GM19468 (cell line): ENCODE results near the gene CTSZ.
"Not testable (repeated sequence)": the region's sequence is repeated elsewhere in the genome, so short reads cannot be mapped to it uniquely, and the experiment has no call there.

ENCODE experiments used
- ATAC-seq: cut with Tn5 transposase; IDR thresholded peaks from one replicate; pipeline ENCODE4 v1.9.1; 2021; ENCODE audit warnings: mild to moderate bottlenecking, moderate library complexity, moderate number of reproducible peaks; ENCODE audit not compliant: unreplicated experiment; ENCODE audit errors: extremely low read depth

The CTSZ gene

DNA sequence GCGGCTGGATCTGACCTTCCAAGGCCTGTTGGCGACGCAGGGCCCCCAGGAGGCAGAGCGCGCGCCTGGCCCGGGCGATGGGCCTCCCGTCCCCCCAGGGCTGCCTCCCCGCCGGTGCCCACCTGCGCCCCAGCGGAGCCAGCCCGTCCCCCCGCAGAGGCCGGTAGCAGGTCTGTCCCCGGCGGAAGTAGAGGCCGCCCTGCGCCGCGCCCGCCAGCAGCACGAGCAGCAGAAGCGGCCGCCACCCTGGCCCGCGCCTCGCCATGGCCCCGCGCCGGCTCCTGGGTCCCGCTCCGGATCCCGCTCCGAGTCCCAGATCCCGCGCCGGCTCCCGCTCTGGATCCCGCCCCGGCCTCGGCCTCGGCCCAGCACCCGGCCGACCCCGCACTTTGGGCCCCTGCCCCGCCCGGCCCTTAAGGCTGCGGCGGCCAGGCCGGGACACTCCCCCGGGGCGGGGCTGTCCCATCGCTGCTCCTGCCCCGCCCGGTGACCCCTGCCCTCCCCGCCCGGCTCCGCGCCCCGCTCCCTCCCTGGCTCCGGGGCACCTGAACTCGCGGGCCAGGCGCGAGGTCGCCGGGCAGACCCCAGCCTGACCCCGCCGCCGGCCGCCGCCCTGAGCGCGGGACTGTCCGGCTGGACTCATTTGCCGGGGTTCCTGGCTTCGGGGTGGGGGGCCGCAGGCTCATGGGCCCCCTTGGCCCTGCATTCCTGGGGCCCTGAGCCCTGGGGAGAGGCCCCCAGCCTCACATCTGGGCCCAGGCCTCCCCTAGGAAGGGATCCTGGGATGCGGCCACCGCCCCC, at the start of gene CTSZ:
Gene CTSZ (minus strand): TSS at position 391 of the 801 bp plus-strand sequence. CDS start 126 bp downstream, at position 265.
- no peak for ATAC-seq

DNA sequence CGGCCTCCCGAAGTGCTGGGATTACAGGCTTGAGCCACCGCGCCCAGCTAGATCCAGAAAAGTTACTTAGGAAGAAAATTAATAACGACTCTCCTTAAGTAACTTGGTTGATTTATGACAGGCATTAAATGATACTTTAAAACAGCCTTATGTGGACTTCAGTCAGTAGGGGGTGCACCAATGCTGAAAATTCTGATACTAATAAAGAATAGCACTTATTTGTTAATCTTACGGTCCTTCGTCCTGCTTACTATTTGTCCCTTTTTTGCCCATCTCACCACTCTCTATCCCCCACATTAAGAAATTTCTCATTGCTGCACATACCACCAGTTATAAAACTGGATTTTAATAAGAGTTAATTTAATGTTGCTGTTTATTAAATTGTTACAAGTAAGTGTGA, 48.2 kb upstream of the CTSZ start:
- no peak for ATAC-seq

DNA sequence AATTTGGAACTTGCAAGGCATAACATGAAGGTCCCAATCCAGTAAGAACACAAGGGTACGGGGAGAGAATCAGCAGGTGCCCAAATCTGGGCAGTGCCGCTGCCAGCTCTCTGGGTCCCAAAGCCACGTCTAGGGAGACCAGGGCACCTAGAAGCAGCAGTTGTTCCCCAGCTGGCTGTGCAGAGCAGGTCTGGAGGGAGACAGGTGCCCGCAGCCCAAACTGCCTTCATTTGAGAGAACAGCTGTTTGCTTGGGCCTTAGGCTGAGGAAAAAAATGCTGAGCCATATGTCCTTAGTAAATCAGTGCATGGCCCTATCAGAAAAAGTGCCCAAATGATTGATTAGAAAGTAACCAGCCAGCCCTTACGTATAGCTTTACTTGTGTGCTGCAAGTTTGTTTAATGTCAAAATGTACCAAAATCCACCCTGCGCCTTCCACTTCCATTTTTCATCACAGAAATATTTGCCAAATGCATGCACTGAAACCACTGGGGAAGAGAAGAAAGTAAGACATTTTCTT, 44.7 kb upstream of the CTSZ start:
- ATAC-seq: no peak

DNA sequence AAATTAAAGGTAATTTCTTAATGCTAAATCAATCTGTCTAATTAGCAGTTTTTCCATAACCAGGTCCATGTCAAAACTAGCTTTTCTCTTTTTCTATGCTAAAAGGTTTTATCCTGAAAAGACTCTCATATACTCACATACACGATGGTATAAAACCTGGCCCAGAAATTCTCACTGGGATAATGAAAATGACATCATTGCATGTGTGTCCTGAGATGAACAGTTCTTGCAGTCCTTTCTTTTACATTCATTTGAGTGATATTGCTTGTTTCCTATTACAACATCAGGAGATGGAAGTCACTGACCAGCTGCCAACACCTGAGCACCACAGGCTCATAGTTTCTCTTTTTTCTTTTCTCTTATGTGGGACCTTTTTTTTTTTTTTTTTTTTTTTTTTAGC, 43.4 kb upstream of the CTSZ start:
- ATAC-seq: no peak

DNA sequence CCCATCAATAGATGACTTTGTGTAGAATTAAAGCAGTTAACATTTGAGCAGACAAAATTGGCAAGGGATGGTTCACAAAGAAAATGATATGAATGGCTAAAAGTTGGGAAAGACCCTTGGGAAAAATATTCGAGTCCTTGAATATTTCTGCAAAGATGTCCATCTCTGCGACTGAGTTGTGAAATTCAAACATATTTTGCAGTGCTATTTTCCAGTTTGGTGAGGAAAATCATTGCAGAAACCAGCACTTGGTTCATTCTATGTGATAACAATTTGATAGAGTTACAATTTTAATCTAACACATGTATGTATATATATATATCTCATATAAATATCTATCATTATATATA, 41.6 kb upstream of the CTSZ start:
- ATAC-seq: no peak

DNA sequence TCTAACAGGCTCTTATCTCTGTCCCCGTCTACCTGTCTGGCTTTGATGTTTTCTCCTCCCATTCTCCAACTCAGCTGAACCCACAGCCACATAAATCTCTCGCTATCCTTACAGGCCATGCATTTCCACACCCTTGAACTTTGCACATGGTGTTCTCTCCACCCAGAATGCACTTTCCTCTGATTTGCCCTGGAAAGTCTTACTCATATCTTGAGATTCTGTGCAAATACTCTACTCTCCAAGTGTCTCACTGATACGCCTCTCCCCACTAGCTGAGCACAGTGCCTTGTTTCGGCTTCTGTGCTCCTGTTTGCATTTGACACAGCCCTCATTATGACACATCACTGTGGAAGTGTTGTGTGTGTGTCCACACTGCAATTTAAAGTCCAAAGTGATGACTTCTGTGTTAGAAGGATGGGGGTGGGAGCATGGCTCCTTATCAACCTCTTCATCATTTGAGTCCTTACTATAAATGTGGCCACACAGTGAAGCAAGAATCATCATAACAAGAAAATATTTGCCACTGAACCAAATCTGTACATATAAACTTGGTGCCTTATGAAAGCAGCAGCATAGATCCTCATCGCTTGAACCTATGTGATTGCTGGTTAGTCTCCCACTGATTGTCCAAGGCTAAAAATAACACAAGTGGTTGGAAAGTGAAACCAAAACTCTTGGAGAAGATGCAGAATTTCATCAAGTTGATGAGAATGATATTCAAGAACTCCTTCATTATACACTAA, 41.1 kb upstream of the CTSZ start:
- no peak for ATAC-seq

DNA sequence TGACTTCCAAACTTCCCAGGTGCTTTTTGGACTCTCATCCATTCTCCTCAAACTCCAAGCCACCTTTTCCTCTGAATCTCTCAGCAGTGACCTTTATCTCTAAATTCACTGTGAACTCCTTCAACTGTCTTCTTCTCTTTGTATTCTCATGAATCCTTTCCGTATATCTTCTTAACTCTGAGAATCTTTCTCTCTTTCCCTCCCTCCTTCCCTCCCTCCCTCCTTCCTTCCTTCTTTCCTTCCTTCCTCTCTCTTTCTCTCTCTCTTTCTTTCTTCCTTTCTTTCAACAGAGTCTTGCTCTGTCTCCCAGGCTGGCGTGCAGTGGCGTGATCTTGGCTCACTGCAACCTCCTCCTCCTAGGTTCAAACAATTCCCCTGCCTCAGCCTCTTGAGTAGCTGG, 39.8 kb upstream of the CTSZ start:
- ATAC-seq: no peak

DNA sequence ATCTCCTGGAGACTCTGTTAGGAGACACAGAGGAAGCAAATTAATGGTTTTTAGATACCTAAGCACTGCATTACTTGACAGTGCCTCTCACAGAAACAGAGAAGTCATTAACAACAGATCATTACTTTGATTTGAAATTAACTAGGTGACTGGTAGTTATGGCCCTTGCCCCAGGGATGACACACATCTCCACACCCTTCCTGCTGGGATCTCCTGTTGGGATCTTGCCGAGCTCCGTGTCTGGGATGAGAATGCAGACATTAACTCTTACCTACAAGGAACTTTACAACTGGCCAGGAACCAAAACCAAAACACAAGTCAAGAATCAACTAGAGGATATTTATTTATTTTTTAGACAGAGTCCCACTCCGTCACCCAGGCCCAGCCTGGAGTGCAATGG, 37.7 kb upstream of the CTSZ start:
- no peak for ATAC-seq

DNA sequence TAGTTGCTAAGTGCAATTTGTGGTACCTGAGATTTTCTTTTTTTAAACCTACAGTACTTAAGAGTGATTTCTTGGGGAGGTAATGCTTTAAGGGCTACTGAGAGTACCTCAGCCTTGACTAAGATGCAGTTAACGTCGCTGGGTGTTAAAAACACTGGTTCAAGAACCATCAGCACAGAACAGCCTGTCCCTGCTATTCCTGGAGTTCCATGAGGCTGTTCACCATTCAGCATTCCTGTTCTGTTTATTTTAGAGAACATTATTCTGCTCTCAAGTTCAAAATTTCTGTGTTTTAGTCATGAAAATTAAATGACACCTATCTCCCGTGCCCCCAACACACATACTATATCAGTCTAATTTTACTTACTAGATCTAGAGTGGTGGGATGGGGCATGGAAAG, 37.2 kb upstream of the CTSZ start:
- ATAC-seq: no peak

DNA sequence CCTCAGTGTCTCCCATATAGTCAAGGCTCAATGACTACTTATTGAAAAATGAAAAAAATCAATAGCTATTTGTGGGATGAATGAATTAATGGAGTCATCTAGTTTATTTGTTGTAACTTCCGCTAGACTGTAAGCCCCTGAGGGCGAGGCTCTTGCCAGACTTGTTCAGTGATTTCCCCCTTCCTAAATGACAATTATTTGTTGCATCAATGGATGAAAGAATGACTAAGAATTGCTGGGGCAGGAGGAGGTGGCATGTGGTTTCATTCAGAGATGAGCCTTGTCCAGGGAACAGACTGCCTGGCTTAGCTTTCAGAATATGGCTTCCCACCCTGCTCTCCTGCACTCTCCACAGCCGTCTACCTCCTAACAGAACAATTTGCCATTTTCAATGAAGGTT, 36.6 kb upstream of the CTSZ start:
- ATAC-seq: no peak

DNA sequence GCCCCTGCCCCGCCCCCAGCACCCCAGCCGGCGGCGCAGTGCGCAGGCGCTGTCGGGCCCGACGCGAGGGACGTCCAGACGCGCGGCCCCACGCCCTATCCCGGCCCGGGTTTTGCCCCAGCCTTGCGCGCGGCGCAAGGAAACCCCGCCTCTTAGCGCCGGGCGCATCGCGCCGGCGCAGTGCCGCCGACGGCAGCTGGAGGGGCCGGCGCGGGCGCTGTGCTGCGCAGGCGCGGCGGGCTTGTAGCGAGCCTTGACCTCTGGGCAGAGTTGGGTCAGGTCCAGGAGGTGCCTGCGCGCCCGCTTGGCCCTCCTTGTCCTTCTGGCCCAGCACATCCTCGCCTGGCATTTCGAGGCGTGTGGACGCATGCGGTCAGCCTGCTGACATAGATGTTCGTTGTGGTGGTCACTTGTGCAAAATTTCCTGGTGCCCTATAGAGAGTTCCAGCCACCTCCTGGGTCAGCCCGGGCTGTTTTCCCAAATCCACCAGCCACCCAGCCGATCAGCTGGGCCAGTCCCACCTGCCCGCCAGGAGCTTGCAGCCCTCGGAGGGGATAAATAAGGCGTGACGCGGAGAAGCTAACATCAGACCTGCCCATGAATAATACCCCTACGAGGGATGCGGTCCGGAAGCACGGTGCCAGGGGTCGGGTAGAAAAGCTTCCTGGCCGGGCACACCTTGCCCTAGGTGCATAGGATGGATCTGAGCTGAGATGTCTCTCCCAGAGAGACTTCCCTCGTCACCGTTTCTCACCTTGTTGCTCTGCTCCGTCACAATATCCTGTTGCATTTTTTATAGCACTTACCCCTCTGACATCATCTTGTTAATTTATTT, 36.0 kb upstream of the CTSZ start:
- ATAC-seq: peak; percentile 90

DNA sequence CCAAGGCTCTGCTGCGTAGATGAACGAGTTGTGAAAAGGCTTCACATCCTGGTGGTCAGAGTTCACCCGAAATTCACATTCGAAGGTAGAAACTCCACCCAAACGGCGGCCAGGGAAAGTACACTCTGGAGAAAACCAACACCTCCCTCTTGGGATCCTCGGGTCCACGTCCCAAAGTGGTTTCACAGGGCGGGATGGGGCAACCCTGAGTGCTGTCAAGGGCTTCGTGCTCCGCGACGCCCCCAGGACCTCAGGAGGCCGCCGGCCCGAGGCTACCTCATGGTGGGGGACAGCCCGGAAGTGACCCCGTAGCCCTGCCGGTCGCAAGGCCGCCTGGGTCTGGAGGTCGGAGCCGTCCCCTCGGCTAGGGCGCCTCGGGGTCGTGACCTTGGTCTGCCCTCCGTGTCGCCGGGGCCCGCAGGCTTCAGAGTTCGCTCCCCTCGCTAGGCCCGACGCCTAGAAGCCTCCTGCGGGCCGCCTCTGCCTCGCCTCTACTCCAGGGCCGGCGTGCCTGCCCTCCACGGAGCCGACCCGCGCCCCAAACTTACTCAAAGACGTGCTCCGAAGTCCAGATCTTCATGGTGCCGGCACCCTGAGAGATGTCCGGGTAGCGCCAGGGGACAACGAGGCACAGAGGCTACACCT, 35.2 kb upstream of the CTSZ start, which contains the start of gene PRELID3B:
Gene PRELID3B (minus strand): TSS at position 636 of the 645 bp plus-strand sequence. CDS start 56 bp downstream, at position 580.
- ATAC-seq: no peak

DNA sequence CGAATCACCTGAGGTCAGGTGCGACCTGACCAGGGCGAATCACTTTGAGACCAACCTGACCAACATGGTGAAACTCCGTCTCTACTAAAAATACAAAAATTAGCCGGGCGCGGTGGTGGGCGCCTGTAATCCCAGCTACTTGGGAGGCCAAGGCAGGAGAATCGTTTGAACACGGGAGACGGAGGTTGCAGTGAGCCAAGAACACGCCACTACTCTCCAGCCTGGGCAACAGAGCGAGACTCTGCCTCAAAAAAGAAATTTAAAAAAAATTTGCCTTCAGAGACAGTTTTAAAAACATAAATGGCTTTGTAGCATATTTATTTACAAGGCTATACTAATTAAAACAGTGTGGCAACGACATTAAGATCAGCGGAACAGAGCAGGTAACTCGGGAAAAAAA, 34.4 kb upstream of the CTSZ start:
- ATAC-seq: not testable (repeated sequence)

DNA sequence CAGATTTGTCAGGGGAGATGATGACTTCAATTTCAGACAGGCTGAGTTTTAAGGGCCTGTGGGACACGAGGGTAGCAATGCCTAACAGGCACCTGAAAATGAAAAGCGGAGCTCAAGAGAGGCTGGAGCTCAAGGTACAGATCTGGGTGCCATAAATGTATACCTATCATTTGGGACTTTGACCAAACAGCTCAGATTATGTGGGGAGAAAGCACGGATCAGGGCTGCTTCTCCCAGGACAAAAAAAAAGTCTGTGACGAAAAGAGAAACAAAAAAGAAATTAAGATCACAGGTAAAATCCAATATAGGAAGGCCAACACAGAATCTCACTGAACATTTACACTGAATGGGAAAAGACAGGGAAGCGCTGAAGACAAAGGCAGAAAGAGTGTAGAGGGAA, 33.6 kb upstream of the CTSZ start:
- ATAC-seq: no peak

DNA sequence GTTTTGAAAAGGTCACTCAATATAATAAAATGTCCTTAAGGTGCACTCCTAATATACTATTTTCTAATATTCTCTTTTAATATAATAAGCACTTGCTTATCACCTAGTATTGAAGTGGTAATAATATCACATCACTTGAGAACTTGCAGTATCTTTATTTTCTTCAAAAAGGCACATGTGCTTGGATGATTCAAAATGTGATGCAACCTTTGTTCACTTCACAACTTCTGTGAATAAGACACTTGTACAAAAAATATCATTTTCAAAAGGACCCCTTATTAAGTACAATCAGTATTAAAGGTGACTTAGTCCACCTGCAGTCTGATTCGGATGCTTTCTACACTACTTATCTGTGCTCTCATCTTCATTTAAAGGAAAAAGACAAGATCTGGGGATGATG, 32.2 kb upstream of the CTSZ start:
- no peak for ATAC-seq

DNA sequence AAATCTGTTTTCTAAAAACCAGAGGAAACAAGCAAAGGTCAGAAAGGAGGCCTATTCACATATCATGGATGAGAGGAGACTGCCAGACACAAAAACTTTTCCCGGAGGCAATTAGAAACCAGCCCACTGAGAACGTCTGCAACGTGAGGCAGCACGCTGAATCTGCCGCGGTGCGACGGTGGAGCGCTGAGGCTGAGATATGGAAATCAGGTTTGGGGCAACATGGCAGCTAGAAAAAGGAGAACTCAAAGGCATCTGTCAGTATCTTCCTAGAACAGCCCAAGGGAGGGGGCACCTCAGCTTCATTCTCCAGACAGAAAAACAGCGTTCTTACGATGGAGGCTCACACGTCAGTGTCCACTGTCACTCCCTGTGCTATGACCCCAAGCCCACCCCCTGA, 30.3 kb upstream of the CTSZ start:
- no peak for ATAC-seq

DNA sequence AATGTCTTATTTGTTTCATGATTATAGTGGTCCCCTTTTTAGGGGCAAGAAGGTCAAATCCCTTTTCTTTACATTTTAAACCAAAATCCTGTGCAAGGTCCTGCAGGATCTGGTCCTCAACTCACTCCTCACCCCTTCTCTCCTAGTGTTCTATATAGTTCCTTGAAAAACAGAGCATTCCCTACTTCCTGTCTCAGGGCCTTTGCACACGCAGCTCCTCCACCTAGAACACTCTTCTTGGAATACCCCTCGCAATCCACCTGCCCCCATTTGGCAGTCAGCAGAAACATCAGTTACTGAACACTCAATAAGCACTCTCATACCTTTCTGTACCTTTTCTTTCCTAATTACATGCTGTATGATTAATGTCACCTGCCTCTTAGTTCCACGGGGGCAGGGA, 28.3 kb upstream of the CTSZ start:
- no peak for ATAC-seq

DNA sequence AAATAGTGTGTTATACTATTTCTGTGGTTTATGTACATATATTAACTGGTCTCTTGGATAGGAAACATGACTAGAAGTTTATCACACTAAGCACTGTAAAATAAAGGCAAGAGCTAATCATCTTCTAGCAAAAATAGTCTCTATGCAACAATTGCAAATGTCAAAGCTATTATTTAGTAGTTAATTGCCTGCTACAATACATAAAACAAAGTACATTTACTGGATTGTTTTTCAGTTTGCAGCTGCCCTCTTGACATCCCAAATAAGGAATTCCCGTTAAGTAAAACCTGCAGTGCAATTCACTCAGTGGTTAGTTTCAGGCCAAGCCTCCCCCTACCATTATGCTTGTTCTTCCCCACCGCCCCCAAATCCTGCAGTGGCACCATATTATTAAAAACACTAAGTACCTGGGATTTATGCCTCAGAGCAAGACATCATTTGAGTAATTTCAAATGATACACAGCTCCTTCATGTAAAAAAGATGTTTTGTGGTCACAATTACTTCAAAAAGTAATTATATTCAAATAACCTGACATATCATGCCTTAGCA, 26.6 kb upstream of the CTSZ start:
- ATAC-seq: no peak

DNA sequence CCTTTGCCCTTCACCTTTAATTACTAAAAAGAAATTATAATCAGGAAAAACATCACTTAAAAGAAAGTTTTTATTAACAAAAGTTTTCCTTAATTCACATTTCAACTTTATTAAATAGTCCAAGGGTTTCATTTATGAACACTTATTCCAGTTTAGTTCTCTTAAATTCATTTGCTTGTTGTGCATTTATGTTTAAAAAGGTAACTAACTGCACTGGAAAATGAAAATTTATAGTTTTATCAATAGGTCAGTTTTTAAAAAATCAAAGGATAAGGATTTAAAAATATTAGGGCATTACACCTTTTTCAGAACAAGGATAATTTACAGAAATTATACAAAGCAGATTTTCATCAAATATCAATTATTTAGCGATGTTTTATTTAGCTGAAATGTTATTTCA, 26.0 kb upstream of the CTSZ start:
- no peak for ATAC-seq

DNA sequence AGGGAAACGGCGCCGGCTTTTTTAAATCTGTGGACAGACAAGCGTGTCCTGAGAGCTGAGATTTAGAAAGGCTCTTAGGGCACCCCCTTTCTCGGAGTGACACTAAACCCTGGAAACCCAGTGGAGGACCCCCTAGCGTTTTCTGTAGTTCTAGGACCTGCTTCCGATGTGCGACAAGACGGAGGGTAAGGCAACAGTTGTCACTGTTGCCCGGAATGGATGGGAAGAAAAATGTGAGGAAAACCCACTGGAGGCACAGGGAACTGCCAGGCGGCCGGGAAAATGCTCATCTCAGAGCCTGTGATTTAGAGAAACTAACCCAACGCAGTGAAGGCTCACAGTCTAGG, 25.6 kb upstream of the CTSZ start:
- ATAC-seq: peak; percentile 4
